ENCODE measurements around the gene KRT3.

Gene KRT3

GRCh38 chr12:52817699-52818238 is 21.9 kb upstream of the KRT3 start:
- no peak overlapping the region for H3K4me3 ChIP-seq (ENCODE audit: control insufficient read depth, low read depth, low read length)
- DNase-seq (ENCODE audit: low read depth): no peak
- TF ChIP-seq CTCF (conservative IDR thresholded peaks at IDR 0.05; ENCODE audit: control insufficient read depth, insufficient read depth, low read depth, low read length): no peak

GRCh38 chr12:52817003-52817698 is 21.2 kb upstream of the KRT3 start:
- TF ChIP-seq CTCF (conservative IDR thresholded peaks at IDR 0.05; ENCODE audit: control insufficient read depth, insufficient read depth, low read depth, low read length): no peak
- no peak overlapping the region for H3K4me3 ChIP-seq (ENCODE audit: control insufficient read depth, low read depth, low read length)
- DNase-seq (ENCODE audit: low read depth): no peak

- TF ChIP-seq CTCF (conservative IDR thresholded peaks at IDR 0.05; ENCODE audit: control insufficient read depth, insufficient read depth, low read depth, low read length): no peak
Measured at GRCh38 chr12:52815676-52816588, 20.0 kb upstream of the KRT3 start.

GRCh38 chr12:52815161-52815560 is 19.2 kb upstream of the KRT3 start:
- no peak for TF ChIP-seq CTCF (conservative IDR thresholded peaks at IDR 0.05; ENCODE audit: control insufficient read depth, insufficient read depth, low read depth, low read length)
- H3K4me3 ChIP-seq (ENCODE audit: control insufficient read depth, low read depth, low read length): no peak overlapping the region
- no peak for DNase-seq (ENCODE audit: low read depth)

More at GRCh38 chr12:52815676-52816588, 20.0 kb upstream of the KRT3 start:
- no peak for DNase-seq (ENCODE audit: low read depth)
- no peak overlapping the region for H3K4me3 ChIP-seq (ENCODE audit: control insufficient read depth, low read depth, low read length)

- DNase-seq (ENCODE audit: low read depth): no peak
- no peak overlapping the region for H3K4me3 ChIP-seq (ENCODE audit: control insufficient read depth, low read depth, low read length)
- TF ChIP-seq CTCF (conservative IDR thresholded peaks at IDR 0.05; ENCODE audit: control insufficient read depth, insufficient read depth, low read depth, low read length): no peak
Measured at GRCh38 chr12:52814710-52815155, 18.8 kb upstream of the KRT3 start.

- H3K4me3 ChIP-seq (ENCODE audit: control insufficient read depth, low read depth, low read length): no peak within 1 kb of the TSS
- no peak for DNase-seq (ENCODE audit: low read depth)
- TF ChIP-seq CTCF (conservative IDR thresholded peaks at IDR 0.05; ENCODE audit: control insufficient read depth, insufficient read depth, low read depth, low read length): no peak
Measured at GRCh38 chr12:52813885-52814709, 18.2 kb upstream of the KRT3 start, which contains the start of gene KRT4. TSS of gene KRT4 (minus strand) at chr12:52814116. CDS start at chr12:52814058, 58 bp downstream.
